Renal cortical epithelial cell (primary cell): Measurements from ENCODE around the gene PRR14. TPM values are rescaled to one million over a fixed set of nuclear protein-coding genes. Genes with fewer than 3 reads are reported as not detected.
"Not testable (repeated sequence)": the region's sequence is repeated elsewhere in the genome, so short reads cannot be mapped to it uniquely, and the experiment has no call there.

Experiments
- DNase-seq: peaks from one replicate; pipeline ENCODE4 v3.0.0-alpha.2; 2011; ENCODE audit warnings: low read depth
- total RNA-seq: library from RNA; depleted of rRNA; stranded (reverse); fragments of >200 nt; gene quantifications from 2 replicates; pipeline ENCODE4 v1.2.3, GENCODE V29; 2014

PRR14 gene
- total RNA-seq, 1 donor from 2014 or later, result 10.0 TPM

GRCh38 chr16:30692396-30693064, 41.8 kb downstream of the PRR14 start:
- no peak for DNase-seq

- DNase-seq, result no peak
Measured at GRCh38 chr16:30694926-30695693, 44.4 kb downstream of the PRR14 start.

- DNase-seq, result not testable (repeated sequence)
Measured at GRCh38 chr16:30696646-30697045, 45.9 kb downstream of the PRR14 start.

GRCh38 chr16:30697264-30698138, 46.7 kb downstream of the PRR14 start:
- peak; percentile 85 for DNase-seq

- DNase-seq, result peak; percentile 56
Measured at GRCh38 chr16:30698139-30698815, 47.5 kb downstream of the PRR14 start.

- DNase-seq, result peak; percentile 60
Measured at GRCh38 chr16:30698816-30699614, 48.3 kb downstream of the PRR14 start, which contains the start of gene SRCAP. Gene SRCAP, plus strand, starts transcription at chr16:30699171. Its CDS starts 1,654 bp downstream, at chr16:30700825.

- no peak for DNase-seq
Measured at GRCh38 chr16:30699615-30700099, 48.9 kb downstream of the PRR14 start.

GRCh38 chr16:30700491-30700890, 49.7 kb downstream of the PRR14 start:
- no peak for DNase-seq

GRCh38 chr16:30700971-30701370, 50.2 kb downstream of the PRR14 start:
- no peak for DNase-seq

- DNase-seq, result not testable (repeated sequence)
Measured at GRCh38 chr16:30703071-30703470, 52.3 kb downstream of the PRR14 start.

GRCh38 chr16:30703971-30704370, 53.2 kb downstream of the PRR14 start:
- no peak for DNase-seq

Other genes starting within 250 kb of the PRR14 start
- 9.0 and 10.1 TPM in 2 replicates for gene ZNF771, start 243.4 kb upstream of the PRR14 start, total RNA-seq
- 24.5 and 49.8 TPM in 2 replicates for gene DCTPP1, start 220.9 kb upstream of the PRR14 start, total RNA-seq
- 9.2 and 19.0 TPM in 2 replicates for gene SEPHS2, start 205.1 kb upstream of the PRR14 start, total RNA-seq
- gene ITGAL, start 178.2 kb upstream of the PRR14 start, total RNA-seq, result not detected in 2 replicates
- gene ZNF768, start 124.4 kb upstream of the PRR14 start, total RNA-seq, result 22.4 and 24.0 TPM in 2 replicates
- 7.5 and 11.7 TPM in 2 replicates for gene ZNF747, start 116.1 kb upstream of the PRR14 start, total RNA-seq
- 2.6 and 6.9 TPM in 2 replicates for gene ZNF764, start 92.6 kb upstream of the PRR14 start, total RNA-seq
- gene ZNF688, start 79.2 kb upstream of the PRR14 start, total RNA-seq, result 5.3 and 7.1 TPM in 2 replicates
- gene ZNF785, start 65.3 kb upstream of the PRR14 start, total RNA-seq, result 3.5 and 9.1 TPM in 2 replicates
- gene ZNF689, start 40.6 kb upstream of the PRR14 start, total RNA-seq, result 4.0 and 4.5 TPM in 2 replicates
- 7.5 and 20.6 TPM in 2 replicates for gene FBRS, start 7.5 kb downstream of the PRR14 start, total RNA-seq
- 14.4 and 74.0 TPM in 2 replicates for gene SRCAP, start 48.2 kb downstream of the PRR14 start, total RNA-seq
- gene PHKG2, start 97.5 kb downstream of the PRR14 start, total RNA-seq, result 25.4 and 26.2 TPM in 2 replicates
- 2.7 and 2.8 TPM in 2 replicates for gene CFAP119, start 111.1 kb downstream of the PRR14 start, total RNA-seq
- gene RNF40, start 111.4 kb downstream of the PRR14 start, total RNA-seq, result 58.0 and 108 TPM in 2 replicates
- 6.4 and 22.1 TPM in 2 replicates for gene ZNF629, start 136.2 kb downstream of the PRR14 start, total RNA-seq
- 21.7 and 29.0 TPM in 2 replicates for gene BCL7C, start 243.1 kb downstream of the PRR14 start, total RNA-seq
- 2.1 and 4.7 TPM in 2 replicates for gene CTF1, start 245.7 kb downstream of the PRR14 start, total RNA-seq